NCI-H146 treated with DMSO at 0.1 percent for 48 hours (cell line): ENCODE data around the gene GOT2.
"Not testable (repeated sequence)": the region's sequence is repeated elsewhere in the genome, so short reads cannot be mapped to it uniquely, and the experiment has no call there.

Experiments
- DNase-seq: peaks from one replicate; lab custom pipeline; 2025; ENCODE audit not compliant: unreplicated experiment; lab: John Stamatoyannopoulos, UW

Gene GOT2

DNA sequence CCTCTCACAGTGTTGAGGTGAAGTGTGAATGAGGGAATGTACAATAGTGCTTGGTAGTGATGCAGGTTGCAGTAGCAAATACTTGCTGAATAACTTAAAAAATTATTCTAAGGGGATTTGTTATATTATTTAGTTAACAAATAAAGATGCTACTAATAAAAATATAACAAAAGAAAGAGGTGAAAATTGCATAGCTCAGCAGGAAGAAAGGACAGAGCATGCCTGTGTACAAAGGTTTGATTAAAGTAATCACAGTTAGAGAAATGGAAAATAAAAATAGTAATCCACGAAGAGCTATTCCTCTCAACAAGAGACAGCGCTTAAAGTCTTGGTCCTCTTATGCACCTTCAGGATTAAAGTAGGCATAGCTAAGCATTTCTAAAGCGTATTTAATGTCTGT is 11.0 kb downstream of the GOT2 start:
- no peak for DNase-seq

GRCh38 chr16:58717994-58718393 is 16.1 kb downstream of the GOT2 start:
- no peak for DNase-seq

GRCh38 chr16:58716468-58716867 is 17.6 kb downstream of the GOT2 start:
- no peak for DNase-seq

- DNase-seq, result no peak
These were observed 20.4 kb downstream of the GOT2 start for GRCh38 chr16:58713742-58714141.

- no peak for DNase-seq
These were observed 24.8 kb downstream of the GOT2 start for GRCh38 chr16:58709333-58709732.

- DNase-seq, result no peak
These were observed 35.0 kb downstream of the GOT2 start for GRCh38 chr16:58699151-58699550.

DNA sequence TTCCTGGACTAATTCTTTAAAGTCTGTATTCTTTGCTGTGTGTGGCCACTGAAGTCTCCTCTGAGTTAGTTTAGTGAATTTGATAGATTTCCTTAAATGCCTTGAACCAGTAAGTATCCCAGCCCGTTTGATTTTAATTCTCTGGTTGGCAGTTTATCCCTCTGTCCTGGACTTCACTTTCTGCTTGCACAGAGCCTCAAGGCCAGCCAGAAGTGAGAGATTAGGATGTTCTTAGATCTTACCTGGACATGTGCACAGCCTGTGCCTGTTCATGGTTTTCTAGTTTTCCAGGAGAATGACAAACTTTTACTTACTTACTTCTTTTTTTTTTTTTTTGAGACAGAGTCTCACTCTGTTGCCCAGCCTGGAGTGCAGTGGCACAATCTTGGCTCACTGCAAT is 38.7 kb downstream of the GOT2 start:
- no peak for DNase-seq

DNA sequence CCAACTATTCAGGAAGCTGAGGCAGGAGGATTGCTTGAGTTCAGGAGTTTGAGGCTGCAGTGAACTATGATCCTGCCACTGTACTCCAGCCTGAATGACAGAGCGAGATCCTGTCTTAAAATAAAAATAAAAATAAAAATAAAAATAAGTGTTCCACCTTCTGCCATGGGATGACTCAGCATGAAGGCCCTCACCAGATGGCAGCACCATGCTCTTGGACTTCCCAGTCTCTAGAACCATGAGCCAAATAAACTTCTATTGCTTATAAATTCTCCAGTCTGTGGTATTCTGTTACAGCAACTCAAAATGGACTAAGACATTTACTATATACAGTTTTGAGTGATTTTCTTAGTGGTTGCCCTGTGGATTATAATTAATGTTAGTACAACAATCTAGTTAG is 41.7 kb downstream of the GOT2 start:
- DNase-seq, result no peak

DNA sequence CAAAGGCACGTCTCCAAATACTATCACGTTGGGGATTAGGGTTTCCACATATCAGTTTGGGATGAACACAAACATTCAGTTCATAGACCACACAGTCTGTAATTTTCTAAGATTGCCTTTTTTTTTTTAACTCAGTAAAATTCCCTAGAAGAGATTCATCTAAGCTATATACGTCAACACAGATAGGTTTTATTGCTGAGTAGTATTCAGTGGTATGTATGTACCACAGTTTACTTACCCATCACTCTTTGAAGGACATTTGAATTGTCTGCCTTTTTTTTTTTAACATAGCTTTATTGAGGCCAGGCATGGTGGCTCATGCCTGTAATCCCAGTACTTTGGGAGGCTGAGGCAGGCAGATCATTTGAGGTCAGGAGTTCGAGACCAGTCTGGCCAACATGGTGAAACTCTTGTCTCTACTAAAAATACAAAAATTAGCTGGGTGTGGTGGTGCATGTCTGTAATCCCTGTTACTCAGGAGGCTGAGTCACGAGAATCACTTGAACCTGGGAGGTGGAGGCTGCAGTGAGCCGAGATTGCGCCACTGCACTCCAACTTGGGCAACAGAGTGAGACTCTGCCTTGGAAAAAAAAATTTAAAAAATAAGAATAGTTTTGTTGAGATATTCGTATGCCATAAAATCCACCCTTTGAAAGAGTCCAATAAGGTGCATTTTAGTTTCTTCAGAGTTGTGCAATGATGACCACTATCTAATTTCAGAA is 47.0 kb downstream of the GOT2 start:
- DNase-seq, result not testable (repeated sequence)

DNA sequence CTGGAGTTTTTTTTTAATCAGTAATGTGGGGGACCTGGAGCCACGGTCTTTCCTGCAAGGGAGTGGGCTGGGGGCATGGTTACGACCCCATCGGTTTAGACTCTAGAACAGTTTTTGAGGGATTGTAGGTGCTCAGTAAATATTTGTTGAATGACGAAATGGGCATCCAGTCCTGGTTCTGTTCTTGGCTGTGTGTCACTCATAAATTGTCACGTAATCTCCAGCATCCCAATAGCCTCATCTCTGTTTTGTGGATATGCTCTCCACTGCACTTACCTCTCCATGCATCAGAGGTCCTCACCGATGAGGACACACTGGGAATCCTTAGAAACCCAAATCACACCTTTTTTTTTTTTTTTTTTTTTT is 49.0 kb downstream of the GOT2 start:
- DNase-seq, result no peak

DNA sequence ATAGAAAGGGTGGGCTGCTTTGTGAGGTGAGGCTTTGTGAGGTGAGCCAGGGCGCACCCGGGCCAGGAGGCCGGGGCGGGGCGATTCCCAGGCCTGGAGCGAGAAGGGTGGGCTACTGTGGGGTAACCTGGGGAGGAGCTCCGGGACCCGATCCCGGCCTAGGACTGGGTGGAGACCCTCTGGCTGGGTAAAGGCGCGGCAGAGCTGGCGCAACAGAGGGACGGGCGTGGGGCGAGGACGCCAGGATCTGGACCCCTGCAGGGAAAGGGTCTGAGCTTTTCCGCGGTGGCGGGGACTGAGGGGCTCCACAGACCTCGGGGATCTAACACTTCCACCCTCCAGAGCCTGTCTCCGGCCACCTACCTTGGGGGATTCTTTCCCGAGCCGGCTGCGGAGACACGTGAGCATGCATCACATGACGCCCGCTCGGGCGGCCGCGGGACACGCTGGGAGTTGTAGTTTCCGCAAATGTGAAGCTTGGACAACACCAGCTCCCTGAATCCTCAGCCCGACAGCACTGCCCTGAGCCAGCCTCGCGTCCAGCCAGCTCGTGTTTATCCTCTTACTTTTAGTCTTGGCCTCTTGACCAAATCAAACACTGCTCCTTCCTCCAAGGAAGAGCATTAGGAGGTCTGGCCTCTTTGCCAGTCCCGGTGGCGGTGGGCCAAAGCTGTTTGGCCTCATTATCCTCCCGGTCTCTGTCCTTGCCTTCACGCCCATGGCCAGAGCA is 49.6 kb downstream of the GOT2 start, which contains the start of gene SLC38A7:
Gene SLC38A7, minus strand, starts transcription at position 417 of the 730 bp plus-strand sequence. CDS start 4,644 bp downstream, outside the sequence.
- DNase-seq, result peak; percentile 41

DNA sequence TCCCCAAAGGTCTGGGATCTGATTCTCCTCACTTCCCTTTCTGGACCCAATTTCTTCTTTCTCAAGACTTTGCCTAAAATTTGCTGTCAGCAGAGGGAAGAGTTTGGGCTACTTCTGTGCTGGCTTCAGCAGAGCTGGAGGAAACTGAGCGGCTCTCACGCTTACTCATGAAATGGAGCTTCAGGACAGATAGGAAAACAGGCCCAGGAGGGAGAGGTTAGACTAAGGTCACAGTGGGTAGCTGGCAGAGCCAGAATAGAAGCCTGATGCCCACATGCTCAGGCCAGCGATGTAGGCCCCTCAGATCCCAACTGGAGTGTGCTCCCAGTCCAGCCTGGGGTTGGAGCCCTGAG is 50.1 kb downstream of the GOT2 start:
- no peak for DNase-seq

DNA sequence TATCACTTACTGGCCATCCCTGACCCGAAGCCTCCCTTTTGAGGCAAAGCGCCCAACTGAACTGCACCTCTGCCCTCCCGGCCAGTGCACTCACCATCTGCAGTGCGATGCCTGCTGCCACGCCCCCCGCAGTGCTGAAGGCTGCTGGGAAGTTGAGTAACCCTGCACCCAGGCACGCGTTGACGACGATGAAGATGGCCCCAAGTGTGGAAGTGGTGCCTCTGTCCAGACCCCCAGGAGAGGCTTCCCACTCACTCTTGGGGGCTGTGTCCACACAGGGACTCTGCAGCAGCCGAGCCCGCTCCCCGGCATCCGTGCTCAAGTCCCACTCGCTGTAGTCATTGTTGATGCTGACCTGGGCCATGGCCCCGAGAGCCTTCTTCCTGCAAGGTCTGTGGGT is 54.4 kb downstream of the GOT2 start:
- no peak for DNase-seq

DNA sequence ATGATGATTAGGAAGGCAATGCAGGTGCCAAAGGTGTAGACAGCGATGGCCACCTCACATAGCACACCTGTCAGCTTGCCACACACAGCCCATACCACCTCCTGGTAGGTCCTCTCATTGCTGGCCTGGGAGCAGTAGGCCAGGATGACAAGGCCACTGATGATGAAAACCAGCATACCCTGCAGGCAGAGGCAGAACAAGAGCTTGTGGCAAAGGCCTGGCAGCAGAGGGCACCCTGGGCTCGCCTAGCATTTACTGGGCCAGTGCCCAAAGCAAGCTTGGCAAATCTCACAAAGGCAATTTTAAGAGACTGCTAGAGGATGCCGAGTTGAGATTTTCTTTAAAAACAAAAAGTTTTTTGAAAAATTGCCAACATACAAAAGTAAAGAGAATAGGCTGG is 55.4 kb downstream of the GOT2 start:
- no peak for DNase-seq

GRCh38 chr16:58678269-58678668 is 55.8 kb downstream of the GOT2 start:
- DNase-seq, result no peak

GRCh38 chr16:58670946-58671583 is 63.1 kb downstream of the GOT2 start:
- no peak for DNase-seq

- DNase-seq, result no peak
These were observed 63.9 kb downstream of the GOT2 start for GRCh38 chr16:58670177-58670576.

DNA sequence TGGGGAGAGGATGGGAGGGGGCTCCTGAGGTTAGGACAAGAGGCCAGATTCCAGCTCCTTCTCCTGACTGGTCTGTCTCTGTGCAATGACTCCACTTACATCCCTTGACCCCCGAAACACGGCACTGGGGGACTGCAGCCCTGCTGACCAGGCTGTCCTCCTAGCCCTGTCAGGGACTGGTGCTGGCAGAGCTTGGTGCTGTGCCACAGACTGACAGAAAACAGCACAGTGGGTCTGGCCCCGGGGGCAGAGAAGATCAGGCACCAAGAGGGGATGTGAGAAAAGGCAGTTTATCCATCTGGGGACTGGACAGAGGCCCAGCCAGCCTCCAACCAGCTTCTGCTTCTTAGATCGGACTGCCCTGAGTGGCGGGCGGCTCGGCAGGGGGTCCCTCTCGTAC is 68.9 kb downstream of the GOT2 start:
- DNase-seq, result no peak

DNA sequence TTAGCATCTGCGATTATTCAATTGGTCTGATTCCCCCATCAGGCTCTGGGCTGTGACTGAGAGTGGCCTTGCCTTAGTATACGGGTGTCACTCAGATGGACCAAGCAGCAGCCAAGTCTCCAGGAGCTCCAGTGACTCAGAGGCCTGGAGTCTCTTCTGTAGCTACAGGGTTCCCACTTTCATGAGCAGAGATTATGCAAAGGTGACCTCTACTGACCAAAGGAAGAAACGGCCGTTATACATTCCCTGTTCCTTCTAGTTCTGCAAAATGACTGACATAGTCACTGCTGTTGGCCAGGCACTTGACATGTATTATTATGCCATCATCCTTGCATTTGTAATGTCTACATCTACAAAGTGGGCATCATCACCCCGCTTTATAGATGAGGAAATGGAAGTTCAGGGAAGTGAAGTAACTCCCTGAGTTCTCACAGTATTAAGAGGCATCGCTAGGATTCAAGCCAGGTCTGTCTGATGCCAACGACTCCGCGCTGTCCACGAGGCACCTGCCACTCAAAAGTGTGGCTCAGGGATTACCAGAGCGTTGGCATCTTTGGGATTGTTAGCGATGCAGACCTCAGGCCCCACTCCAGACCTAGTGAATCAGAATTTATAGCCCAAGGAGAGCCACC is 72.8 kb downstream of the GOT2 start:
- DNase-seq, result peak; percentile 50

GRCh38 chr16:58659911-58660310 is 74.2 kb downstream of the GOT2 start:
- DNase-seq, result not testable (repeated sequence)

DNA sequence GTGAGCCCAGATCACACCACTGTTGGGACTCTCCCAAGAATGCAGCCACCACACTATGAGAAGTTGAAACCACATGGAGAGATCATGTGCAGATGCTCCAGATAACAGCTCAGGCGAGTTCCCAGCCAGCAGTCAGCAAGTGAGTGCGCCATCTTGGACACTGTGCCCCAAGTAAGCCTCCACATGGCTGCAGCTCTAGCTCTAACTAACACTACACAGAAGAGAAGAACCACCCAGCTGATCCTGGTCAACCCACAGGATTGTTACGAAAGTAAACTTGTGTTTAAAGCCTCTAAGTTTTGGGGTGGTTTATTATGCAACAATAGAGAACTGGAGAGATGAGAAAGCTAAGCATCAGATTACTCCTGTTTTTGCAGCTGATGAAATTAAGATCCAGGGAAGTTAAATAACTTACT is 75.3 kb downstream of the GOT2 start:
- DNase-seq, result no peak
